HG02571 (cell line): ENCODE measurements around the gene SLC13A1.

Source experiments
- ATAC-seq: cut with Tn5 transposase; IDR thresholded peaks from one replicate; pipeline ENCODE4 v1.9.1; 2021; ENCODE audit warnings: mild to moderate bottlenecking, moderate library complexity; ENCODE audit not compliant: unreplicated experiment

Gene SLC13A1

DNA sequence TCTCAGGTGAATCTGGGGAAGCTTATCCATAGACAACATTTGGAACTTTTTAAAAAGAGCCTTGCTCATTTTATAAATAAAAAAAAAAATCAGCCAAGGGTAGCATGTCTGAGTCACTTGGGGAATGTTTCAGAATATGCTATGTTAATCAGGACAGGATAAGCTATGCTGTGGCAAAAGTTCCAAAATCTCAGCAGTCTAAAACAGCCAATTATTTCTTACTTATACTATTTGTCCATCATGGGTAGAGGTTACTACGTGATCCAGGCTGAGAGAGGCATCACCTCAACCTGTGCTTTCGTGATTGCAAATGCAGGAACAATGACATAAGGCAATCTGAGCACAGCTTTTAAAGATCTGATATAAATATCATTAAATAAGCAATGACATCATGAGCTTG lies 6.5 kb downstream of the SLC13A1 start:
- no peak for ATAC-seq

DNA sequence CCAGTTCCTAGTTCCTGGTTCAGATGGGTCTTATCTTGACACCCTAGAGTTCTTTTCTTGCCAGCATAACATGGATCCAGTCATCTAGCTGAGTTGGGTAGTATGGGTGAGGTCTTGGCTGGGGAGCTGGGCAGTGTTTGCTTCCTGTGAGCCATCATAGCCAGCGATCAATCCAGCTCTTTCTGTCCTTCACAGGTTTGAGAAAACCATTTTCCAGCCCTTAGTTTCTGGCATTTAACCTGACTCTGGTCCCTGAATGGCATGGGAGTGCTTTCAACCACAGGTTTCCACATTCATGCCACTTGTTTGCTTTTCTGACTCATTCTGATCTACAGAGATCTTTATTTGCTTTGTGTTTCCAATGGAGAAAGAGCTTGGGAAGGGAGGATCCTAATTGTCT lies 8.6 kb downstream of the SLC13A1 start:
- ATAC-seq: no peak

- peak; percentile 94 for ATAC-seq
Measured at GRCh38 chr7:123190109-123190831, 9.5 kb downstream of the SLC13A1 start.

DNA sequence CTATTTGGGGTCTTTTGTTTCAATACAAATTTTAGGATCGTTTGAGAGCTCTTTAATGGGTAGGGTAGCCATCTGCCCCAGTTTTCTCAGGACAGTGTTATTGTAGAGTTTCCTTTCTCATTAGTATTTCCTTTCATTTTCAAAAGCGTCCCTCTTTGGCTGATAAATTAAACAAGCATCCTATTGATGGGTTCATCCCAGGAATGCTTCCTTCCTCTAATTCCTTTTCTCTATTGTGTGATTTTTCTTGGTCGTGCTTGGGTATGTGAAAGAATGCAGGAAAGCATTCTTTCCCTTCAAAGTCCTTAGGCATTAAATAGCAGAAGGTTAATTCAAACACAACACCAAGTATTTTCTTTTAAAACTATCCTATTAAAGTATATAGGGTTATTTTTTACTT lies 14.0 kb downstream of the SLC13A1 start:
- ATAC-seq: no peak

DNA sequence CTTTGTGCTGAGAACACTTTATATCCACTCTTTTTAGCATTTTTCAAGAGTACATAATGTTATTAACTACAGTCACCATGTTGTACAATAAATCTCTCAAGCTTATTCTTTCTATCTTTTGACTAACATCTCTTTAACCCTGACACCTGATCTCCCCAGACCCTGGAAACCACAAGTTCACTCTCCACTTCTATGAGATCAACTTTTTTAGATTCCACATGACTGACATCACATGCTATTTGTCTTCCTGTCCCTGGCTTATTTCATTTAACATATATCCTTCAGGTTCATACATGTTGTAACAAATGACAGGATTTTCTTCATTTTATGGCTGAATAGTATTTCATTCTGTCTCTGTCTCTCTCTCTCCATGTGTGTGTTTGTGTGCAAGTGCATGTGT lies 15.5 kb downstream of the SLC13A1 start:
- ATAC-seq: no peak

DNA sequence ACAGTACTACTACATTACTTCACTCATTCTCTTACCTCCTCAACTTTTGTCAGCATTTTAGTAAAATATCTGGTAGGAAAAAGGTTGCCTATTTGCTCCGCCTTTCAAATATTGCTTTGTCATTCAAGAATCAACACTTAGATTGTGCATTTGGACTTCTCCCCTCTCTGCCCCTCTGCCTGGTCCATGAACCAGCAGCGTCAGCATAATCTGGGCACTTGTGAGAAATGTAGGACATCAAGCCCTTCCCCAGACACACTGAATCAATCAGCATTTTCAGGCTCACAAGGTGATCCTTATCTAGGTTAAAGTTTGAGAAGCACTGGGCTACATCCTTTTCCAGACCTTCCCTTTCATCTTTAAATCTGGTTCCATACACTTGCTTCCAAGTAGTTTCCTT lies 16.3 kb downstream of the SLC13A1 start:
- no peak for ATAC-seq

DNA sequence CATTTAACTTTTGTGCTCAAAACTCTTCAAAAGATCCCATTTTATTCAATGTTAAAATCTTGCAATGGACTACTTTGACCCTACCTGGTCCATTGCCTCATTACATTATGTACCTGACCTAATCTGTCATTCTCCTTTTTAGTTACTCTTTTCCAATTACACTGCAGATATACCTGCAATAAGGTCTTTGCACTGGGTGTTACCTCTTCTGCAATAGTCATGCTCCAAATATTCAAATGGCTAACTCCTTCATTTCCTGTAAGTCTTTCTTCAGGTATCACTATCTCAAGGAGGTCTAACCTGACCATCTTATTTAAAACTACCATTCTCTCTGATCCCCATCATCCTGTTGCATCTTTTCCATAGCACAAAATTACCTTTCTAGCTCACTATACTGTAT lies 22.3 kb downstream of the SLC13A1 start:
- no peak for ATAC-seq

GRCh38 chr7:123170333-123171246 lies 29.2 kb downstream of the SLC13A1 start:
- ATAC-seq: no peak

DNA sequence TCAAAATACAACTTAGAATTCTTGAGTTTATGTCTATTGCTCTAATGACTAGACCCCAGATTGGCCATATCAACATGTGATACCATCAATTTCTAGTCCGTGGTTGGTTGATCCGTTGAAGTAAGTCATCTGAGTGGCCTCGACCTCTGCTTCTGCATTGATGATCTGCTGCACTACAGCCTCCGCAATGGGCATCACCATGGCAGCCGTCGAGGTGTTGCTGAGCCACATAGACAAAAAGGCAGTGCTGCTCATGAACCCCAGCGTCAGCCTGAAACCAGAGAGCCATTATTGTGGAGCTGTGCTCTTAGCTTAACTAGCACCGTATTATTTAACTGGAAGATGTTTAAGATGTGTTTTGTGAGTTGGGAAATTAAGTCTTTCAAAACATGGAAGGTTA lies 30.7 kb downstream of the SLC13A1 start:
- ATAC-seq: no peak

- no peak for ATAC-seq
Measured at GRCh38 chr7:123157606-123158005, 42.2 kb downstream of the SLC13A1 start.

DNA sequence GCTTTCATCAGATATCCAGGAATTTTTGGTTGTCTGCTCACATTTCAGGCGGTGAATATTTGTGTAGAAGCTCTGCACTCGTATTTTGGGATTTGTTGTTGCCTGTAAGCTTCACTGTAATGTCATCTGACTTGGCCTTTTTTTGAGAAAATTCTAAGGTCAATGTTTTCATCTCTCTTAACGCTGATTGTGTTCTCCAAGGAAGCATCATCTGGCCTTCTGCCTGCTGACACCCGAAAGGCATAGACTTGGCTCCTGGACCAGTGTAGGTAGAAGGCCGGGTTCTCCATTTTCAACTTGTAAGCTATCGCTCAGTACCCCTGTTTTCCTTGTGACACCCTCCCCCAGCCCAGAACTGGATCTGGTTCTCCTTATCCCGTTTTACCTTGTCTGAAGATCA lies 44.2 kb downstream of the SLC13A1 start:
- no peak for ATAC-seq

DNA sequence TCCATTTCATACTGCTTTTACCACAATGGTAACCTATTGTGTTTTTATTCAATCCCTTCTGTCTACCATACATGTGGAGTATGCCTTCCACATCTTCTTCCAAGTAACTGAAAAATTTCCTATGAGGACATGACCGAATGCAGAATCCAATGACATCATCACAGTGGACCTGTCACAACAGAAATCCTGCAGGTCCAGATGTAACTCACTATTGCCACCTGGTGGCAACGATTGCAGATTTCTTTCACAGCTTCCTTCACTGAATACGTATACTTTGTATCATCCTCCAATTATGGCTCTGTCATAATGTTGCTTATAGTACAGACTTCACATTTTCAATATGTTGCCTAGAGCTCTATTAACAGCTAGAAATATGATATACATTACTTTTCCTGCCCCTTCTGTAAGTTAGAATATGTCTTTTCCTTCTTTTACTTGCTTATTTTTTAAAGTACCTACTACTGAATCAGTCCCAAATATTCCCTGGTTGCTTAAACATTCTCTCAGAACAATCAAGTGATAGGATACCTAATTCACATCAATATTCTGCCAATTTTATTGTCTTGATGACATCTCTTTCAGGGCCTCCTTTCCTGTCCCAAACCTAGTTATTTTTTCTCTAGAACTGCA lies 45.4 kb downstream of the SLC13A1 start:
- ATAC-seq: peak; percentile 97

DNA sequence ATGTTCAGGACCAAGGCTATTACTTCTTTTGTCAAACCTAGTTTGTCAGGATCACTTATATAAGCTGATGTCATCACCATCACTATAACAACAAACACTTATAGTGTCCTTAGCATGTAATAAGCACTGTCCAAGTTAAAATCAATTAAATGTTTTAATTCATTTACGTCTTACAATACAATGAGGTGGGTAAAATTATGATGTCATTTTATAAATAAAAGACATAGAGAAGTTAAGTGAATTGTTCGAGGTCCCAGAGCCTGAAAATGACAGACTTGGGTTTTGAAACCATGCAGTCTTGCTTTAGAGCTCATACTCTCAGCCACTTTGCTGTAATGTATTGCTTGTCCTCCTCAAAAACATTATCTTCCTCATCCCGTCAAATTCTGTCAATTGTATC lies 48.3 kb downstream of the SLC13A1 start:
- no peak for ATAC-seq

DNA sequence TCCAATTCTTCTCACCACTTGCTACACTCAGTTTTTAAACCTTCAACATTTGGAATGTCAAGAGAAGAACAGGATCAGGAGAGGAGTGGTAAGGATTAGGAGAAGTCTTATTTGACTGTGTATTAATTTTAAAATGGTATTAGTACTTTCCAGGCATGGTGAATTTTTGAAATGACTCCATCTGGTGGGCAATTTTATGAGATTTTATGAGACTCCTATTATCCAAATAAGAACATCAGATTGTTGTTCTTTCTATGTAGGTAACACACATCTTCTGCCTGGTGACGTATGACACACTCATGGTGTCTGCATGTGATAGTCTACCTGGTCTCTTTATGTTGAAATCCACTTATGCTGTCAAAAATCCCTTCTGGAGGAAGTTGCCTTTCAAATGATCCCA lies 51.0 kb downstream of the SLC13A1 start:
- no peak for ATAC-seq

- ATAC-seq: no peak
Measured at GRCh38 chr7:123143252-123144006, 56.3 kb downstream of the SLC13A1 start.

GRCh38 chr7:123140561-123140960 lies 59.2 kb downstream of the SLC13A1 start:
- no peak for ATAC-seq

DNA sequence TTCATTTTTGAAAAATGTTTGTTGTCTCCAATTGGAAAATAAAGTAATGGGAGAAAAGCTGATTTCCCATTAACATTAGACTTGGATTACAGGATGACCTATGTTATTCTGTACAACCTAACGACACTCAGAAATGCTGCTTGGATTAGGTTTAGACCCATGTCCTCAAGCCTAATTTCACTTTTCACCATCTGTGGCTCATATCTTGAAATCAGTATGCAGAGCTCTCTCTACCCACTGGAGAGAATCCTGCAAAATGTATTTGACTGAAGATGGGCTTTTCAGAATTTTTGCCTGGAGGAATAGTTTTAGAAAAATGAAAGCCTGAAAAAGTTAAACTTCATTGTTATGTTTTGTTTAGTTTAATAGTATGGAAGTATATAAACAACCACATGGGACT lies 63.8 kb downstream of the SLC13A1 start:
- ATAC-seq: no peak

GRCh38 chr7:123133924-123134323 lies 65.8 kb downstream of the SLC13A1 start:
- no peak for ATAC-seq

GRCh38 chr7:123131961-123132360 lies 67.8 kb downstream of the SLC13A1 start:
- no peak for ATAC-seq

DNA sequence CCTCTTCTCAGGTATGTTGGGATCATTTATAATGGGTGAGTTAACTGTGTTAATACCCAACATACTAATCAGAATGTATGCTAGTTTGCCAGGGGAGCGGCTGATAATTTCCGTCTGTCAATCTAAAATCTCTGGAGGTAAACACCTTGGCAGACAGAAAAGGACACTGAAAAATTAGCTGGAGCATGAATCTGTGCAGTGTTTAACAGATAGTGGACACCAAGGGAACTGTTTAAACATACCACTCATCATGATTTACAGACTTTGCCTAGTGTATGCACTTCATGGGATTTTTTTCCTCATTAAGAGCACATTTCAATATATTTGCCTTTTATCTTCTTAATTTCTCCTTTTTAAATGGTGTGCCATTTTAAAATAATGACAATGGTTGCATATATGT lies 68.2 kb downstream of the SLC13A1 start:
- ATAC-seq: no peak

- ATAC-seq: no peak
Measured at GRCh38 chr7:123131140-123131539, 68.6 kb downstream of the SLC13A1 start.
